ENCODE data around the gene REM2.

DNA sequence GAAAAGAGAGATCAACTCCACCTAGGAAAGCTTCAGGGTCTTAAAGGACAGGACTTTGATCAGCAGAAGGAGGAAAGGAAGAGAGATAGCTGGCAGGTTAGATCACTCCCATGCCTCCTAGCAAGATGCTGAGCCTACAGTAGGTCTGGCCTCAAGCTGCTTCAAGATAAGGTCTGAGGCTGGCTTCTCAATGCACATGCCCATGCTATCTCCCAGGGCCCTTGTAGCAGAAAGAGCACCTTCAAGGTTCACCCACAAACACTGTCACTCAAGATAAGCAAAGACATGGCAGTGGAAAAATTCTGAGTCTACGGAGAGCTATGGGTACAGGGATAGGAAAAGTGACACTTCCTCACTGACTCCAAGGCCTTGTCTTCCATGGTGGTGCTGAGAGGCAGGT, 14.3 kb downstream of the REM2 start:
- no peak for TF ChIP-seq TAF1 (IDR thresholded peaks at IDR 0.05; ENCODE audit: borderline replicate concordance, insufficient read depth, low read length)
- no peak for TF ChIP-seq POLR2AphosphoS5 (IDR thresholded peaks at IDR 0.05; ENCODE audit: low read depth, low read length)
- no peak for TF ChIP-seq SIN3A (IDR thresholded peaks at IDR 0.05; ENCODE audit: borderline replicate concordance, insufficient read depth, low read length)
